Fibroblast of lung (primary cell): ENCODE results near the gene PIEZO2. TPM values are rescaled to one million over a fixed set of nuclear protein-coding genes. Genes with fewer than 3 reads are reported as not detected.
A peak's percentile ranks its signal among the peaks of the same experiment; 100 is the strongest.

Source experiments
- DNase-seq, 2 donors: peaks; one replicate each; pipeline versions ENCODE4 v3.0.0 to v3.0.0-alpha.2; 2010; ENCODE audit warnings: low read depth in 2 of 2
- H2AFZ ChIP-seq: 2 replicates; pipeline ENCODE4 v1.5.1; 2012; ENCODE audit warnings: low read length, control low read depth, inconsistent platforms
- H3K27ac ChIP-seq: 2 replicates; pipeline ENCODE4 v1.5.1; 2011; ENCODE audit warnings: low read length, control low read depth; ENCODE audit not compliant: insufficient read depth
- H3K27me3 ChIP-seq: 2 replicates; pipeline ENCODE4 v1.5.1; 2011; ENCODE audit warnings: mild to moderate bottlenecking, low read length; ENCODE audit not compliant: control insufficient read depth, insufficient read depth
- H3K36me3 ChIP-seq: 2 replicates; pipeline ENCODE4 v1.5.1; 2011; ENCODE audit warnings: low read length; ENCODE audit not compliant: control insufficient read depth, insufficient read depth
- H3K4me1 ChIP-seq: 2 replicates; pipeline ENCODE4 v1.5.1; 2011; ENCODE audit warnings: low read length; ENCODE audit not compliant: control insufficient read depth, insufficient read depth; ENCODE audit errors: extremely low read depth
- H3K4me2 ChIP-seq: 2 replicates; pipeline ENCODE4 v1.5.1; 2011; ENCODE audit warnings: low read length, control low read depth; ENCODE audit not compliant: insufficient read depth; ENCODE audit errors: extremely low read depth
- H3K4me3 ChIP-seq, 4 experiments: fragments of 200-600 bp in 1 of 4; sonication (generic) in 1 of 4; replicated peaks in 1 of 4; 2 replicates each; pipeline ENCODE4 v1.5.1; 2011 to 2016; ENCODE audit warnings: low read length in 4 of 4, low read depth in 3 of 4, mild to moderate bottlenecking in 3 of 4, control low read depth in 2 of 4, inconsistent platforms in 1 of 4, mixed read lengths in 1 of 4; ENCODE audit not compliant: insufficient read depth in 1 of 4; ENCODE audit errors: control extremely low read depth in 1 of 4
- H3K79me2 ChIP-seq: 2 replicates; pipeline ENCODE4 v1.5.1; 2012; ENCODE audit warnings: mild to moderate bottlenecking, low read length, inconsistent platforms; ENCODE audit not compliant: control insufficient read depth, insufficient read depth
- H3K9ac ChIP-seq: 2 replicates; pipeline ENCODE4 v1.5.1; 2011; ENCODE audit warnings: mild to moderate bottlenecking, low read length, control low read depth; ENCODE audit not compliant: insufficient read depth
- H3K9me3 ChIP-seq: 2 replicates; pipeline ENCODE4 v1.5.1; 2012; ENCODE audit warnings: low read depth, low read length; ENCODE audit not compliant: control insufficient read depth, insufficient read depth
- H4K20me1 ChIP-seq: 2 replicates; pipeline ENCODE4 v1.5.1; 2011; ENCODE audit warnings: low read length; ENCODE audit not compliant: control insufficient read depth, insufficient read depth; ENCODE audit errors: extremely low read depth
- EZH2 ChIP-seq: IDR thresholded peaks from 2 replicates; pipeline ENCODE4 v1.5.1; 2012; ENCODE audit warnings: low read length, control low read depth, mild to moderate bottlenecking; ENCODE audit errors: missing control alignments
- polyA plus RNA-seq, 2 donors: library from polyadenylated mRNA; depleted of rRNA in 1 of 2; stranded (reverse) in 1 of 2; unstranded in 1 of 2; fragments of >200 nt; gene quantifications; 2 replicates each; pipeline ENCODE4 v1.2.1, GENCODE V29; 2011 to 2012; ENCODE audit warnings: missing spikeins in 1 of 2
- total RNA-seq: library from RNA; depleted of rRNA; stranded (reverse); fragments of >200 nt; gene quantifications from 2 replicates; pipeline ENCODE4 v1.2.1, GENCODE V29; 2014
- TF ChIP-seq, protein P1 (sequence below), 2 donors: IDR thresholded peaks in 1 of 2; conservative IDR thresholded peaks in 1 of 2; 1 replicate in 1 of 2; 2 replicates in 1 of 2; pipeline ENCODE4 v1.5.1; 2011 to 2012; ENCODE audit warnings: low read length in 2 of 2, control low read depth in 1 of 2, inconsistent platforms in 1 of 2, low read depth in 1 of 2, mild to moderate bottlenecking in 1 of 2

Gene PIEZO2
- total and polyA plus RNA-seq, 2 donors (not counting 1 experiment from before 2014, with no cell fraction given): 1.2 to 6.6 TPM

GRCh38 chr18:11147371-11147951, 1.9 kb downstream of the PIEZO2 start:
- no peak overlapping the region for H2AFZ ChIP-seq
- H3K9me3 ChIP-seq: no peaks in the 10 kb centered on the region
- H3K27ac ChIP-seq: no peak overlapping the region
- H3K27me3 ChIP-seq: peaks cover 25% of the 10 kb centered on the region
- no peak overlapping the region for H3K9ac ChIP-seq
- TF ChIP-seq, protein P1, sequence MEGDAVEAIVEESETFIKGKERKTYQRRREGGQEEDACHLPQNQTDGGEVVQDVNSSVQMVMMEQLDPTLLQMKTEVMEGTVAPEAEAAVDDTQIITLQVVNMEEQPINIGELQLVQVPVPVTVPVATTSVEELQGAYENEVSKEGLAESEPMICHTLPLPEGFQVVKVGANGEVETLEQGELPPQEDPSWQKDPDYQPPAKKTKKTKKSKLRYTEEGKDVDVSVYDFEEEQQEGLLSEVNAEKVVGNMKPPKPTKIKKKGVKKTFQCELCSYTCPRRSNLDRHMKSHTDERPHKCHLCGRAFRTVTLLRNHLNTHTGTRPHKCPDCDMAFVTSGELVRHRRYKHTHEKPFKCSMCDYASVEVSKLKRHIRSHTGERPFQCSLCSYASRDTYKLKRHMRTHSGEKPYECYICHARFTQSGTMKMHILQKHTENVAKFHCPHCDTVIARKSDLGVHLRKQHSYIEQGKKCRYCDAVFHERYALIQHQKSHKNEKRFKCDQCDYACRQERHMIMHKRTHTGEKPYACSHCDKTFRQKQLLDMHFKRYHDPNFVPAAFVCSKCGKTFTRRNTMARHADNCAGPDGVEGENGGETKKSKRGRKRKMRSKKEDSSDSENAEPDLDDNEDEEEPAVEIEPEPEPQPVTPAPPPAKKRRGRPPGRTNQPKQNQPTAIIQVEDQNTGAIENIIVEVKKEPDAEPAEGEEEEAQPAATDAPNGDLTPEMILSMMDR (conservative IDR thresholded peaks at IDR 0.05 in 1 of 2, IDR thresholded peaks at IDR 0.05 in 1 of 2; ENCODE audit: low read depth in 1 of 2, low read length in 2 of 2): no peak
- no peak for TF ChIP-seq EZH2
- peak overlapping the region; percentile 59 for H3K4me2 ChIP-seq
- no peaks in the 10 kb centered on the region for H3K79me2 ChIP-seq
- no peaks in the 10 kb centered on the region for H4K20me1 ChIP-seq
- H3K4me3 ChIP-seq: peak overlapping the region; percentile 1 to 46 (median 28)
- no peaks in the 10 kb centered on the region for H3K36me3 ChIP-seq
- no peaks in the 10 kb centered on the region for H3K4me1 ChIP-seq
- peak in 1 of 2 donors; percentile 21 for DNase-seq

- Histone ChIP-seq H3K4me1 (no peaks in the 10 kb centered on the region), H3K27ac (no peak overlapping the region), H2AFZ (no peak overlapping the region), H3K9ac (no peak overlapping the region), H3K36me3 (no peaks in the 10 kb centered on the region), H3K4me3 (peak overlapping the region; percentile 1 to 46 (median 32)), H3K9me3 (no peaks in the 10 kb centered on the region), H3K27me3 (peaks cover 25% of the 10 kb centered on the region), H4K20me1 (no peaks in the 10 kb centered on the region), H3K4me2 (peak overlapping the region; percentile 59), H3K79me2 (no peaks in the 10 kb centered on the region)
- no peak for TF ChIP-seq EZH2
- TF ChIP-seq, protein P1 (conservative IDR thresholded peaks at IDR 0.05 in 1 of 2, IDR thresholded peaks at IDR 0.05 in 1 of 2; ENCODE audit: low read depth in 1 of 2, low read length in 2 of 2): no peak
- no peak for DNase-seq
Observed at GRCh38 chr18:11146947-11147345, 2.4 kb downstream of the PIEZO2 start.

GRCh38 chr18:11146238-11146946, 3.0 kb downstream of the PIEZO2 start:
- Histone ChIP-seq H3K4me2 (peak overlapping the region; percentile 59), H3K9ac (no peak overlapping the region), H3K9me3 (no peaks in the 10 kb centered on the region), H3K27me3 (peaks cover 25% of the 10 kb centered on the region), H3K36me3 (no peaks in the 10 kb centered on the region), H3K27ac (no peak overlapping the region), H3K79me2 (no peaks in the 10 kb centered on the region), H4K20me1 (no peaks in the 10 kb centered on the region), H3K4me3 (peak overlapping the region in 2 of 4 experiments; percentile 41 to 46), H2AFZ (no peak overlapping the region), H3K4me1 (no peaks in the 10 kb centered on the region)
- TF ChIP-seq, protein P1 (conservative IDR thresholded peaks at IDR 0.05 in 1 of 2, IDR thresholded peaks at IDR 0.05 in 1 of 2; ENCODE audit: low read depth in 1 of 2, low read length in 2 of 2): no peak
- TF ChIP-seq EZH2: no peak
- DNase-seq: no peak
